Measurements from ENCODE around the gene DDI2. TPM values are rescaled to one million over a fixed set of nuclear protein-coding genes. Genes with fewer than 3 reads are reported as not detected.
A peak's percentile ranks its signal among the peaks of the same experiment; 100 is the strongest.

The DDI2 gene
- total and polyA plus RNA-seq, 9 of the 15 experiments (the other 6 are each of a cell fraction or from before 2014, with no cell fraction given), result 6.5 to 48.4 (median 21.2) TPM

- TF ChIP-seq, protein P1, sequence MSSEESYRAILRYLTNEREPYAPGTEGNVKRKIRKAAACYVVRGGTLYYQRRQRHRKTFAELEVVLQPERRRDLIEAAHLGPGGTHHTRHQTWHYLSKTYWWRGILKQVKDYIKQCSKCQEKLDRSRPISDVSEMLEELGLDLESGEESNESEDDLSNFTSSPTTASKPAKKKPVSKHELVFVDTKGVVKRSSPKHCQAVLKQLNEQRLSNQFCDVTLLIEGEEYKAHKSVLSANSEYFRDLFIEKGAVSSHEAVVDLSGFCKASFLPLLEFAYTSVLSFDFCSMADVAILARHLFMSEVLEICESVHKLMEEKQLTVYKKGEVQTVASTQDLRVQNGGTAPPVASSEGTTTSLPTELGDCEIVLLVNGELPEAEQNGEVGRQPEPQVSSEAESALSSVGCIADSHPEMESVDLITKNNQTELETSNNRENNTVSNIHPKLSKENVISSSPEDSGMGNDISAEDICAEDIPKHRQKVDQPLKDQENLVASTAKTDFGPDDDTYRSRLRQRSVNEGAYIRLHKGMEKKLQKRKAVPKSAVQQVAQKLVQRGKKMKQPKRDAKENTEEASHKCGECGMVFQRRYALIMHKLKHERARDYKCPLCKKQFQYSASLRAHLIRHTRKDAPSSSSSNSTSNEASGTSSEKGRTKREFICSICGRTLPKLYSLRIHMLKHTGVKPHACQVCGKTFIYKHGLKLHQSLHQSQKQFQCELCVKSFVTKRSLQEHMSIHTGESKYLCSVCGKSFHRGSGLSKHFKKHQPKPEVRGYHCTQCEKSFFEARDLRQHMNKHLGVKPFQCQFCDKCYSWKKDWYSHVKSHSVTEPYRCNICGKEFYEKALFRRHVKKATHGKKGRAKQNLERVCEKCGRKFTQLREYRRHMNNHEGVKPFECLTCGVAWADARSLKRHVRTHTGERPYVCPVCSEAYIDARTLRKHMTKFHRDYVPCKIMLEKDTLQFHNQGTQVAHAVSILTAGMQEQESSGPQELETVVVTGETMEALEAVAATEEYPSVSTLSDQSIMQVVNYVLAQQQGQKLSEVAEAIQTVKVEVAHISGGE (CRISPR knock-in tag; IDR thresholded peaks at IDR 0.05), result peak in 1 of 3 experiments; percentile 80; a peak in 1 of 6 replicates
- TF ChIP-seq ATF7 (IDR thresholded peaks at IDR 0.05) (peak; percentile 83), ZNF584 (CRISPR knock-in tag; IDR thresholded peaks at IDR 0.05; ENCODE audit: low read depth) (no peak), TBL1XR1 (IDR thresholded peaks at IDR 0.05; ENCODE audit: low read length in 2 of 2) (peak in 1 of 2 experiments; percentile 36; a peak in 1 of 4 replicates), ETV5 (CRISPR knock-in tag; IDR thresholded peaks at IDR 0.05; ENCODE audit: low read depth) (0 out of 2 replicates have a peak, but pooled peaks have one; percentile 32), ETS2 (tag; IDR thresholded peaks at IDR 0.05; ENCODE audit: borderline replicate concordance, poor library complexity, severe bottlenecking) (no peak), STAG1 (CRISPR knock-in tag; IDR thresholded peaks at IDR 0.05; ENCODE audit: borderline replicate concordance) (peak; percentile 42; the same call in 1 of the 2 replicates), ATF3 (IDR thresholded peaks at IDR 0.05) (0 out of 2 replicates have a peak, but pooled peaks have one; percentile 32), ATF3 (CRISPR knock-in tag; conservative IDR thresholded peaks at IDR 0.05) (peak; percentile 82), SMAD2 (IDR thresholded peaks at IDR 0.05; ENCODE audit: low read depth, low read length) (no peak), GTF2E2 (tag; IDR thresholded peaks at IDR 0.05) (no peak)
- TF ChIP-seq, protein P2, sequence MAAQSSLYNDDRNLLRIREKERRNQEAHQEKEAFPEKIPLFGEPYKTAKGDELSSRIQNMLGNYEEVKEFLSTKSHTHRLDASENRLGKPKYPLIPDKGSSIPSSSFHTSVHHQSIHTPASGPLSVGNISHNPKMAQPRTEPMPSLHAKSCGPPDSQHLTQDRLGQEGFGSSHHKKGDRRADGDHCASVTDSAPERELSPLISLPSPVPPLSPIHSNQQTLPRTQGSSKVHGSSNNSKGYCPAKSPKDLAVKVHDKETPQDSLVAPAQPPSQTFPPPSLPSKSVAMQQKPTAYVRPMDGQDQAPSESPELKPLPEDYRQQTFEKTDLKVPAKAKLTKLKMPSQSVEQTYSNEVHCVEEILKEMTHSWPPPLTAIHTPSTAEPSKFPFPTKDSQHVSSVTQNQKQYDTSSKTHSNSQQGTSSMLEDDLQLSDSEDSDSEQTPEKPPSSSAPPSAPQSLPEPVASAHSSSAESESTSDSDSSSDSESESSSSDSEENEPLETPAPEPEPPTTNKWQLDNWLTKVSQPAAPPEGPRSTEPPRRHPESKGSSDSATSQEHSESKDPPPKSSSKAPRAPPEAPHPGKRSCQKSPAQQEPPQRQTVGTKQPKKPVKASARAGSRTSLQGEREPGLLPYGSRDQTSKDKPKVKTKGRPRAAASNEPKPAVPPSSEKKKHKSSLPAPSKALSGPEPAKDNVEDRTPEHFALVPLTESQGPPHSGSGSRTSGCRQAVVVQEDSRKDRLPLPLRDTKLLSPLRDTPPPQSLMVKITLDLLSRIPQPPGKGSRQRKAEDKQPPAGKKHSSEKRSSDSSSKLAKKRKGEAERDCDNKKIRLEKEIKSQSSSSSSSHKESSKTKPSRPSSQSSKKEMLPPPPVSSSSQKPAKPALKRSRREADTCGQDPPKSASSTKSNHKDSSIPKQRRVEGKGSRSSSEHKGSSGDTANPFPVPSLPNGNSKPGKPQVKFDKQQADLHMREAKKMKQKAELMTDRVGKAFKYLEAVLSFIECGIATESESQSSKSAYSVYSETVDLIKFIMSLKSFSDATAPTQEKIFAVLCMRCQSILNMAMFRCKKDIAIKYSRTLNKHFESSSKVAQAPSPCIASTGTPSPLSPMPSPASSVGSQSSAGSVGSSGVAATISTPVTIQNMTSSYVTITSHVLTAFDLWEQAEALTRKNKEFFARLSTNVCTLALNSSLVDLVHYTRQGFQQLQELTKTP (IDR thresholded peaks at IDR 0.05; ENCODE audit: low read depth in 1 of 2, partially characterized antibody in 2 of 2), result peak in 1 of 2 experiments; percentile 46
- TF ChIP-seq, protein P3, sequence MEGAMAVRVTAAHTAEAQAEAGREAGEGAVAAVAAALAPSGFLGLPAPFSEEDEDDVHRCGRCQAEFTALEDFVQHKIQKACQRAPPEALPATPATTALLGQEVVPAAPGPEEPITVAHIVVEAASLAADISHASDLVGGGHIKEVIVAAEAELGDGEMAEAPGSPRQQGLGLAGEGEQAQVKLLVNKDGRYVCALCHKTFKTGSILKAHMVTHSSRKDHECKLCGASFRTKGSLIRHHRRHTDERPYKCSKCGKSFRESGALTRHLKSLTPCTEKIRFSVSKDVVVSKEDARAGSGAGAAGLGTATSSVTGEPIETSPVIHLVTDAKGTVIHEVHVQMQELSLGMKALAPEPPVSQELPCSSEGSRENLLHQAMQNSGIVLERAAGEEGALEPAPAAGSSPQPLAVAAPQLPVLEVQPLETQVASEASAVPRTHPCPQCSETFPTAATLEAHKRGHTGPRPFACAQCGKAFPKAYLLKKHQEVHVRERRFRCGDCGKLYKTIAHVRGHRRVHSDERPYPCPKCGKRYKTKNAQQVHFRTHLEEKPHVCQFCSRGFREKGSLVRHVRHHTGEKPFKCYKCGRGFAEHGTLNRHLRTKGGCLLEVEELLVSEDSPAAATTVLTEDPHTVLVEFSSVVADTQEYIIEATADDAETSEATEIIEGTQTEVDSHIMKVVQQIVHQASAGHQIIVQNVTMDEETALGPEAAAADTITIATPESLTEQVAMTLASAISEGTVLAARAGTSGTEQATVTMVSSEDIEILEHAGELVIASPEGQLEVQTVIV (CRISPR knock-in tag; IDR thresholded peaks at IDR 0.05; ENCODE audit: borderline replicate concordance), result peak; percentile 99
Observed at GRCh38 chr1:15617173-15618076, at the start of gene DDI2 (continued).
